ENCODE measurements around the gene GSG1.

Gene GSG1

DNA sequence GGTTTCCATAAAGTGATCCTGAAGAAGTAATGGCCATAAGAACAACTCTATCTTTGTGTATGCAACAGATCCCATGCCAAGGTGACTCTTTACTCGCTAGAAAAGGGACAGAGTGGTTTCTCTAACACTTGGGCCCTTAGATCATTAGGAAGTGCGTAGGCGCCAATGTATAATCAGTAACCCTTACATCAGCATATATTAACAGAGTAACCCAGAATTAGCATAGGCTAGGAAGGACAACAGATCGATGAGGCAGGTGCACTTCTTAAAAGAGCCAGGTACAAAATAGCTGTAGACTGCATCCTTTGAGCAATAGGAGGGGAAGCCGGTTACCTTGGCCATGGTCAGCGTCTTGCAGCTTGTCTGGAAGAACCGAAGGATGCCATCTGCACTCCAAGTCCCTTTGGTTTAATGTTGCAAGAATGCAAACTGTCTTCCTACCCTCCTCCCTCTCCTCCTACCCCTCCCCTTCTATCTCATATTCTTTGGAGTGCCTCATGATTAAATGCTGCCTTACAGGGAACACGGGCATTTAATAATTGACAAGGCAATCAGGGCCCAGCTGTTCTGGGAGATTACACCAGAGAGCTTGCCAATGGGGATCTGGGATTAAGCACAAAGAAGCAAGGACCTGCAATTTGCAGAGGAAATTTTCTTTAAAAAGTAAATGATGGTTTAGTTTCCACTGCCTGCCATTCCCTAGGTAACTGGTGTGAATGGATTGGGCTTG, 8.0 kb downstream of the GSG1 start:
- no peak overlapping the region for H3K4me3 ChIP-seq (ENCODE audit: low read depth, low read length)
- TF ChIP-seq, protein P1, sequence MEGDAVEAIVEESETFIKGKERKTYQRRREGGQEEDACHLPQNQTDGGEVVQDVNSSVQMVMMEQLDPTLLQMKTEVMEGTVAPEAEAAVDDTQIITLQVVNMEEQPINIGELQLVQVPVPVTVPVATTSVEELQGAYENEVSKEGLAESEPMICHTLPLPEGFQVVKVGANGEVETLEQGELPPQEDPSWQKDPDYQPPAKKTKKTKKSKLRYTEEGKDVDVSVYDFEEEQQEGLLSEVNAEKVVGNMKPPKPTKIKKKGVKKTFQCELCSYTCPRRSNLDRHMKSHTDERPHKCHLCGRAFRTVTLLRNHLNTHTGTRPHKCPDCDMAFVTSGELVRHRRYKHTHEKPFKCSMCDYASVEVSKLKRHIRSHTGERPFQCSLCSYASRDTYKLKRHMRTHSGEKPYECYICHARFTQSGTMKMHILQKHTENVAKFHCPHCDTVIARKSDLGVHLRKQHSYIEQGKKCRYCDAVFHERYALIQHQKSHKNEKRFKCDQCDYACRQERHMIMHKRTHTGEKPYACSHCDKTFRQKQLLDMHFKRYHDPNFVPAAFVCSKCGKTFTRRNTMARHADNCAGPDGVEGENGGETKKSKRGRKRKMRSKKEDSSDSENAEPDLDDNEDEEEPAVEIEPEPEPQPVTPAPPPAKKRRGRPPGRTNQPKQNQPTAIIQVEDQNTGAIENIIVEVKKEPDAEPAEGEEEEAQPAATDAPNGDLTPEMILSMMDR (IDR thresholded peaks at IDR 0.05; ENCODE audit: insufficient read depth, low read depth, low read length, missing control alignments): no peak
- no peak for DNase-seq (ENCODE audit: low read depth)

DNA sequence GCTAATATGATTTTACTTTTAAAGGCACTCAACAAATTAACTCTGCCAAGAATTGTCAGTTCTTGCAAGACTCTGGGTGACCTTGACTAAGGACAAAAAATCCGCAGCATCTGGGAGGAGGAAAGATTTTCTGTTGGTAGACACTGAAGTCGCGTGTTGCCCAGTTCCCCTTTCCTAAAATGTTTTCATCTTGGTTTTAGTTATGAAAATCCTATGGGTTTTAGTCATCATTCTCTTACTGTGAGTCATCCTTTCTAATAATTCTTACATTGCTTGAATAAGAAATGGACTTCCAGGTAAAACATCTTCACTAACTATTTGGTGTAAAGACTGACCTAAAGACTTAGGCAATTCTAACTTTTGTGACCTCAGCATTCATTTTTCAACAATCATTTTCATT, 9.1 kb downstream of the GSG1 start:
- TF ChIP-seq, protein P1 (IDR thresholded peaks at IDR 0.05; ENCODE audit: insufficient read depth, low read depth, low read length, missing control alignments): no peak
- no peak overlapping the region for H3K4me3 ChIP-seq (ENCODE audit: low read depth, low read length)
- peak; percentile 66 for DNase-seq (ENCODE audit: low read depth)

DNA sequence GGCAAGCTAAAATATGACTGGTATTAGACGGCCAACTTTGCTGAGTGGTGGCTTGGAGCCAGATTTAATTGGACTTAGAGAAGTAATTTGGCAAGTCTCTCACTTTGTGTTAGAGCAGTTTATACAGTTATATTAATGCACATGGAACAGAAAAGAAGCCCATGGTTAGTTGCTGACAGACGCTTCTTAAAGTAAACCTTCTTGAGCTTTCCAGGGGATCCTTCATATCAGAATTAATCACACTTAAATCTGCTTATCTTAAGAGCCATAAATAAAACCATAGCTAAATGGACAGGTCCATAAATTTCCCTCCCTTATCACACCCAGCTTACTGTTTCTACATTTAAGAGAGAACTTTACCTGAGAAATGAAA, 9.6 kb downstream of the GSG1 start:
- H3K4me3 ChIP-seq (ENCODE audit: low read depth, low read length): no peak overlapping the region

DNA sequence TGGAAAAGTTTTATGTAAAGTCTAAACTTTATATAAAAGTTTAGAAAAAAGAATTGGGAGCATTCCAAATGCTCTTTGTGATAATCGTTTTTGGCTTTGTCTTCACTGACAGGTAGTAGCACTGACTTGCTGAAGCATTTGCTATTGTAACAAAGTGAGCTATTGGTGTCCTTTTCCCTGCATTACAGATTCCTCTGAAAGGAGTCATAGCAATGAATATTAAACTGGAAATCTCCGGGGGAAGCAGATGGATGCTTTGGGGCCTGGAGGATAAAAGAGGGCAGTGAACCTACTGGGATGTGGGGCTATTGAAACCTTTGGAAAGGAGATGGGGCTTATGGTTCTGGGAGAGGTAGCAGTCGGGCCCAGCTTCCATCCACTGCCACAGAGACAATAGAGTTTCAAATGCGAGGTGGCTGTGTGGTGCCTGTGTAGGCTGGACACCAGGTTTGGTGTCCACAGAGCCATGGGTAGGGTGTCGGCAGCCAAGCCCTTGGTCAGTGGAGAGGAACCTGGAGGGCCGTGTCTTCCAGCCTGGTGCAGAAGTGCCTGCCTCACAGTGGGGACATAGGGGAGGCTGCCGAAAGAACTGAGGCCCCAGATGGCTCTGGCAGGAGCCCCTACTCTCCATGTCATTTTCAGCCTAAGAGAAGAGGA, 10.1 kb downstream of the GSG1 start:
- DNase-seq (ENCODE audit: low read depth): no peak
- TF ChIP-seq, protein P1 (IDR thresholded peaks at IDR 0.05; ENCODE audit: insufficient read depth, low read depth, low read length, missing control alignments): no peak
- H3K4me3 ChIP-seq (ENCODE audit: low read depth, low read length): no peak overlapping the region

More for the DNA sequence above, 9.6 kb downstream of the GSG1 start:
- TF ChIP-seq, protein P1 (IDR thresholded peaks at IDR 0.05; ENCODE audit: insufficient read depth, low read depth, low read length, missing control alignments): no peak
- no peak for DNase-seq (ENCODE audit: low read depth)

GRCh38 chr12:13091832-13092231, 11.6 kb downstream of the GSG1 start:
- TF ChIP-seq, protein P1 (IDR thresholded peaks at IDR 0.05; ENCODE audit: insufficient read depth, low read depth, low read length, missing control alignments): no peak
- H3K4me3 ChIP-seq (ENCODE audit: low read depth, low read length): no peak overlapping the region
- DNase-seq (ENCODE audit: low read depth): no peak

GRCh38 chr12:13090054-13090453, 13.4 kb downstream of the GSG1 start:
- no peak for DNase-seq (ENCODE audit: low read depth)
- TF ChIP-seq, protein P1 (IDR thresholded peaks at IDR 0.05; ENCODE audit: insufficient read depth, low read depth, low read length, missing control alignments): no peak
- H3K4me3 ChIP-seq (ENCODE audit: low read depth, low read length): no peak overlapping the region
